Right atrium auricular region (tissue), 2 donors: ENCODE results near the gene DTX3. TPM values are rescaled to one million over a fixed set of nuclear protein-coding genes. Genes with fewer than 3 reads are reported as not detected.

Experiments used
- DNase-seq: peaks from one replicate; pipeline ENCODE4 v3.0.0-alpha.2; 2019; ENCODE audit warnings: low spot score
- H3K27ac ChIP-seq, 2 donors: fragments of 200-600 bp; sonication (generic); 1 replicate in 1 of 2; 2 replicates in 1 of 2; pipeline ENCODE4 v1.5.1; 2016 to 2019
- H3K27me3 ChIP-seq, 2 donors: fragments of 200-600 bp; sonication (generic); one replicate each; pipeline versions ENCODE4 v1.5.1 to v1.6.0; 2017 to 2019
- H3K36me3 ChIP-seq: fragments of 200-600 bp; sonication (generic); one replicate; pipeline ENCODE4 v1.5.1; 2016
- H3K4me1 ChIP-seq, 2 donors: fragments of 200-600 bp; sonication (generic); one replicate each; pipeline versions ENCODE4 v1.5.1 to v1.6.0; 2017 to 2019
- H3K4me3 ChIP-seq, 2 donors: fragments of 200-600 bp; sonication (generic); 1 replicate in 1 of 2; 2 replicates in 1 of 2; pipeline ENCODE4 v1.5.1; 2017 to 2019; ENCODE audit warnings: mild to moderate bottlenecking in 1 of 2, moderate library complexity in 1 of 2
- H3K9me3 ChIP-seq, 2 donors: fragments of 200-600 bp; sonication (generic); one replicate each; pipeline ENCODE4 v1.5.1; 2019
- CTCF ChIP-seq, 2 donors: fragments of 200-600 bp; sonication (generic); IDR thresholded peaks; one replicate each; pipeline ENCODE4 v1.5.1; 2019; ENCODE audit warnings: antibody characterized with exemption in 2 of 2
- total RNA-seq, 2 donors: library from RNA; depleted of rRNA; stranded (reverse); fragments of >200 nt; gene quantifications; one replicate each; pipeline ENCODE4 v1.1.0, GENCODE V29; 2016

Gene DTX3
- total RNA-seq, 2 donors from 2014 or later = 22.3 to 32.5 TPM

DNA sequence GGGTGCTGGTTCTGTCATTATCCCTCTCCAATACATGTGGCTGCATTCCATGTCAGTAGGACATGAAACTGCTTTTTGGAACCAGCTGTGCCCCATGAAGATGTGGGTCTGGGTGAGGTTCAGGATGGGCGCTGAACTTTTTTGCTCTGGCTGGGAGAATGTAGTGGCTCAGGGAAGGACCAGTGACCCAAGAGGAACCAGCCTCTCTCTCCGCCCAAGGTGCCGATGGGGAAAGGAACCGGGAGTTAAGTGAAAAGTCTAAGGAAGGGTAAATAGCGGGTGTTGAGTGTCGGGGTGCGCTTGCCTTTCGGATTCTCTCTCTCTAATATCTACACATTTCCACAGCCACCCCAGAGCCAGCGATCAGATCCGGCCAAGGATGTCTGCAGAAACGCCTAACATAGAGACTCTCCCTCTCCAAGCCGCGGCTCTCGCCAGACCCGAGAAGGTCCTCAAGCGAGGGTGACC lies 14.4 kb downstream of the DTX3 start:
- TF ChIP-seq CTCF (IDR thresholded peaks at IDR 0.05) = no peak
- no peak overlapping the region for H3K27ac ChIP-seq

DNA sequence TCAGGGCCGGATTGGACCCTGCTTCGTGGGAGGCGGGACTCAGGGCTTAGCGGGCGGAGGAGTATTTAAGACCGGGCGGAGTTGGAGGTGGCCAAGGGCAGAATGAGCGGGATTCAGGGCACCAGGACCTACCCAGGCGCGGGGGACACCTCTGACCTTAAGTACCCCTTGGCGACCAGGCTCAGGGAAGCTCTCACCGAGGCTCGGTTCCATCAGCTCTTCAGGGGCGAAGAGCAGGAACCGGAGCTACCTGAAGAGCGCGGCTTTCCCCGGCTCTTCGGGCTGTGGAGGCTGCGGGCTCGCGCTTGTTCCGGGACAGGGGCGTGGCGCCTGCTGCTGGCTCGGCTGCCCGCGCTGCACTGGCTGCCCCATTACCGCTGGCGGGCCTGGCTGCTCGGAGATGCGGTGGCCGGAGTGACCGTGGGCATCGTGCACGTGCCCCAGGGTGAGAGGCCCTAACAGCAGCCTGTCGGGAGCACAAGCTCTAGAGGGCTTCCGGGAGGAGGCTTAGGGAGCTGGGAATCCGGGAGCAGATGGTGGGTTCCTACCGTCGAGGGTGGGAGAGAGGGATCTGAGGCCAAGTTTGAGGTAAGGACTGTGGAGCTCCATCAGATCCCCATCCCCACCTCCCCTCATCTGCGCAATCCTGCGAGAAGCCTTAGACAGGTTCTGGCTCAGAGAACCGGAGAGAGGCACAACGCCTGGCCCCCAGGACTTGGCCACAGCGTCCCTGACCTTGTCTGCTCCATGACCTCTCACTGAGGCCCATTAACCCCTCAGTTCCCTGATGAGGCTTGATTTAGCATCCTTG lies 15.0 kb downstream of the DTX3 start:
- Histone ChIP-seq H3K27me3 (peaks cover 11 to 14% of the 10 kb centered on the region in 2 donors), H3K36me3 (no peaks in the 10 kb centered on the region), H3K9me3 (no peaks in the 10 kb centered on the region), H3K27ac (no peak overlapping the region), H3K4me1 (peaks cover 0 to 34% of the 10 kb centered on the region in 2 donors), H3K4me3 (peak overlapping the region in 1 of 2 donors; percentile 31)
- TF ChIP-seq CTCF (IDR thresholded peaks at IDR 0.05) = no peak
- DNase-seq = no peak

More for the DNA sequence above, 14.4 kb downstream of the DTX3 start:
- H3K4me1 ChIP-seq = peaks cover 0 to 34% of the 10 kb centered on the region in 2 donors
- no peak for DNase-seq
- H3K9me3 ChIP-seq = no peaks in the 10 kb centered on the region
- peaks cover 11 to 14% of the 10 kb centered on the region in 2 donors for H3K27me3 ChIP-seq
- peak overlapping the region in 1 of 2 donors; percentile 31 for H3K4me3 ChIP-seq
- H3K36me3 ChIP-seq = no peaks in the 10 kb centered on the region

DNA sequence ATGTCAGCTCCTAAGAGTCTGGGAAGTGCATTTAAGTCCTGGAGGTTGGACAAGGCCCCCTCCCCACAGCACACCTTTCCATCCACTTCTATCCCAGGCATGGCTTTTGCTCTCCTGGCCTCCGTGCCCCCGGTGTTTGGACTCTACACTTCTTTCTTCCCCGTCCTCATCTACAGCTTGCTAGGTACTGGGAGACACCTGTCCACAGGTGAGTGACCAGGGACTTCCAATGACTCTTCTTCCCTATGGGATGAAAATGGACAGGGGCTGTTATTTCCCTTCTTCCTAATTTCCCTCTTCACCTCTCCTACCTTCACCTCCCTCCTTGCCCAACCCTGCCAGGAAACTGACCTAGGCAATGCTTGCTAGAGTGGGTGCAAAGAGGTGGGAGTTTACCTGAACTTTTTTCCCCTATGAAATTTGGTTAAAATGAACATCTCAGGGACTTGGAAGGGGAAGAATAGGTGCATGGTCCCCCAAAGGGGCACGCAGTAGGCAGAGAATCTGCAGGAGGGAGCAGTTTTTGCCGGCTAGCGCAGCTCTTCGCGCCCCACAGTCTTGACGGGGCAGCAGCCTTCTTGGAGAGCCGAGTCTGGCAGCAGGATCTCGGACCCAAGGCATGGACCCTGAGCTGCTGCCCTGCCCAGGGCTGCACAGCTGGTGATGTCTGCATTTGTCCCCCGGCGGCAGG lies 15.8 kb downstream of the DTX3 start:
- Histone ChIP-seq H3K36me3 (no peaks in the 10 kb centered on the region), H3K9me3 (no peaks in the 10 kb centered on the region), H3K4me3 (peak overlapping the region in 1 of 2 donors; percentile 51), H3K27me3 (peaks cover 11 to 14% of the 10 kb centered on the region in 2 donors), H3K4me1 (peaks cover 0 to 34% of the 10 kb centered on the region in 2 donors), H3K27ac (no peak overlapping the region)
- no peak for DNase-seq
- TF ChIP-seq CTCF (IDR thresholded peaks at IDR 0.05) = no peak

GRCh38 chr12:57620936-57621496 lies 16.4 kb downstream of the DTX3 start:
- H3K9me3 ChIP-seq = no peaks in the 10 kb centered on the region
- DNase-seq = no peak
- no peak for TF ChIP-seq CTCF (IDR thresholded peaks at IDR 0.05)
- no peak overlapping the region for H3K27ac ChIP-seq
- peaks cover 0 to 34% of the 10 kb centered on the region in 2 donors for H3K4me1 ChIP-seq
- no peaks in the 10 kb centered on the region for H3K36me3 ChIP-seq
- peak overlapping the region; percentile 32 to 51 for H3K4me3 ChIP-seq
- peaks cover 11 to 14% of the 10 kb centered on the region in 2 donors for H3K27me3 ChIP-seq

- Histone ChIP-seq H3K9me3 (no peaks in the 10 kb centered on the region), H3K4me3 (peak overlapping the region; percentile 32 to 51), H3K36me3 (no peaks in the 10 kb centered on the region), H3K4me1 (peaks cover 0 to 34% of the 10 kb centered on the region in 2 donors), H3K27me3 (peaks cover 11 to 14% of the 10 kb centered on the region in 2 donors), H3K27ac (no peak overlapping the region)
- no peak for DNase-seq
- TF ChIP-seq CTCF (IDR thresholded peaks at IDR 0.05) = peak; percentile 88 to 97
These were observed 17.1 kb downstream of the DTX3 start for GRCh38 chr12:57621497-57622292.
